GM19372 (cell line): ENCODE data around the gene SUMO4.

Source experiments
- ATAC-seq: cut with Tn5 transposase; IDR thresholded peaks from one replicate; pipeline ENCODE4 v1.9.1; 2021; ENCODE audit warnings: mild to moderate bottlenecking, low read depth, moderate library complexity; ENCODE audit not compliant: unreplicated experiment

The SUMO4 gene

DNA sequence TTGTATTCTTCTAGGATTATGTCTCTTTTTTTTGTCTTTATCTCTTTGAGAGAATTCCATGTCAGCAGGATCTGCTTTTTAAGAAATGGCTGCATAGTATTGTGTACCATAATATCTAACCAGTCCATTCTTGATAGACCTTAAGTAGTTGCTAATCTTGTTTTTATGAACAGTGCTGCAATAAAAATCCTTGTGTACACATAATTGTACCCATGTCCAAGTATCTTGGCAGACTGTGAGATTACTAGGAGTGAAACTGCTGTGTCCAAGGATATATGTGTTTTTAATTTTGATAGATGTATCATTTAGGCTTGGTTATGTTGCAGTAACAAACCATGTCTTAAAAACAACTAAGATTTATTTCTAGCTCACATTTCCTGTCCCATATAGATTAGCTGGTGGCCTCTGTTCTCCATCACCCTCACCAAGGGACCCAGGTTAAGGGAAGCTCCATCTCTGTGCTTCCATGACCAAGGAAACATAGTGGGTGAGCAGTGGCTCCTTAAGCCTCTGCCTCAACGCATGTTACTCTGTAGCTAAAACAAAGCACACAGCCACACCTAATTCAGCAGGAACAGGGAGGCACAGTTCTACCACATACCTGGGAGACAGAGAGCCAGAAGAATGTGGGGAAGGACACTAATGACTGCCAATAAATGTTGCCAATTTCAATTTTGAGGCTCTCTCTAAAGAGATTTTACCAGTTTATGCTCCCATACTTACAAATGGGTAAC is 12.1 kb upstream of the SUMO4 start:
- no peak for ATAC-seq

DNA sequence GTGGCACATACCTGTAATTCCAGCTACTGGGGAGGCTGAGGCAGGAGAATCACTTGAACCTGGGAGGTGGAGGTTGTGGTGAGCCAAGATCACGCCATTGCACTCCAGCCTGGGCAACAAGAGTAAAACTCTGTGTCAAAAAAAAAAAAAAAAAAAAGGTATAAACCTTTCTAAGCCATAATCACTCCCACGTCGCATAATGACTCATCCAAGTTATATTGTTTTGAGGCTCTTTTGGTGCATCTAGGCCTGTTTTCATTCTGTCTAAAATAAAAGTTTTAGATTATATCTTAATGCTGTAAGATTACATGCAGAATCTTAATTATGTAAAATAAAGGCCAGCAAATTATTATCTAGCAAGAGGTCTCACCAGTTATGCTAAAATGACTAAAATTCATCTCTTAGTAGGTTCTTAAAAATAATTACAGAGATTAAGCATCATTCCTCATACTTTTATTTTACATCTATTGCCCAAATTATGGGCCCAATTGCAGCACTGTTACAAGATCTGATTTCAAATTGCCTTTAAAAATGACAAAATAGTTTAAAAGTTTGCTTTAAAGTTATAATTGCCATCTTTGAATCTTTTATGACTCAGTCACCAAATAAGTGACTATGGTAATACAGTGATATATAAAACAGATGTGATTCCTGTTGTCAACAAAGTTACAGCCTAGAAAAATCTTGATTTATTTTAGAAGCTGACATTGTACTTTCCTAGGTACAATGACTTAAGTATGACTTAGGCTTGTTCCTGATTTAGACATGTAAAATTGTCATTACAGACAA is 10.4 kb upstream of the SUMO4 start:
- ATAC-seq = no peak

DNA sequence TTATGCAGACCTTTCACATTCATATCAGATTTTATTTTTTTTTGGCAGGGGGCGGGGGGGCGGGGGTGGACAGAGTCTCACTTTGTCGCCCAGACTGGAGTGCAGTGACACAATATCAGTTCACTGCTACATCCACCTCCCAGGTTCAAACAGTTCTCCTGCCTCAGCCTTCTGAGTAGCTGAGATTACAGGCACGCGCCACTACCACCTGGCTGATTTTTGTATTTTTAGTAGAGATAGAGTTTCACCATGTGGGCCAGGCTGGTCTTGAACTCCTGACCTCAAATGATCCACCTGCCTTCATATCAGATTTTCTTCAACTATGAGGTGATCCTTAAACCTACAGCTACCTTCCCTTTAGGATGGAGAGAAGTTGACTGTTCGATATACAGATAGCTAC is 8.0 kb upstream of the SUMO4 start:
- no peak for ATAC-seq

DNA sequence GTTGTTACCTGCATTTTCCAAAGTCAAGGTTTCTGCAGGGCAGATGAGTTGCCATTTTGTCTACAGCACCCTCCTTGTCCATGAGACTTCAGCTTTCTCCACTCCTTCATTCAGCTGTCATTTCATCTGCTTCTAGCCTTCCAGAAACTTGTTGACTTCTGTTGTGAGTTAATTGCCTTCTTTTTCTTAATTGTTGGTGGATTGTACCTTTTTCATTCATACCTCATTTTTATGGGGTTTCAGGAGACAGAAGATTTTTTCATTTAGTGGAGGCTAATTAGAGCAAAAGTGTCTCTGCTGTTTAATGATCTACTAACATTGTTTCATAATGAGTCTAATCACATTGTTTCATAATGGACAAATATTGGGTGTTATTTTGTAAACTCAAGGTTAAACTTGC is 7.5 kb upstream of the SUMO4 start:
- no peak for ATAC-seq

DNA sequence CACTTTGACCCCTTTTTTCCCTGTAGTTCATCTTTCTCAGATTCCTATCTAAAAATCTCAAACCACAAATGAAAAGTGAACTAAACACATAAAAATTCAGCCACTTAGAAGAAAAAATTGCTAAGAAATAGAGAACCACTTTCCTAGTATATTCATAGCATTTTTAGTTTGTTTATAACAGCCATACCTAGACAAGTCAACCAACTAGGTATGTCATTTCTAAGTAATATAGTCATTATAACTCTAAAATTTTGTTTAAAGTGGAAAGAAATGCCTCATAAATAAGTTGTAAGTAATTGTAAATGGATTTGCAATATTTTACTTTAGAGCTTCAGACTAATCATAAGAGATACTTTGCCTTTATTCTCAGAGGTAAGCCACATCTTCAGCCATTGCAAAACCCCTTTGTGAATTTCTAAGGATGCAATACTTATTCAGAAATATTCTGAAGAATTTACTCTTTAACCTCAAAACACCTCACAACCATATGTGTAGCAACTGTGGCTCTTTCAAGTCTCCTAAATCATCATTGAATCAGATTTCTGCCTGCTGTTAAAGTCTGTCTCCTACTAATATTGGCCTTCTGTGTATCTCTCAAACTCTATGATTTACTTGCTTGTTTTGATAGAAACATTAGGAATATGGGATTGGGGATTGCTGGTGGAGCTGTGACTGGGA is 6.9 kb upstream of the SUMO4 start:
- no peak for ATAC-seq

DNA sequence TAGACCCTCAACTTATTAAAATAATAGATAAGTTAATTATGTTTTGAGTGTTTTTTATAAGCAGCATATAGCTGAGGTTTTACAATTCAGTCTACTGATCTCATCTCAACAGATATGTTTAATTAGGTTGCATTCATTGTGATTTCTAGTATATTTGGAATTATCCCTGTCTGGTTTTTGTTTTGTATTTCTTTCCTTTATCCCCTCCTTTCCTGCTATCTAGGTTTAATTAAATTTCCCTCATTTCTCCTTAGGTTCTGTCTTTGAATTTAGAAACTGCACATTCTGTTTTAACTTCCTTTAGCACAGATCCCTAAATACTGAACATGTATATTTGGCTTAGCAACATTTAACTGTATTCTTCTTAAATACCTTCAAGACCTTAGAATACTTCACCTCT is 4.9 kb upstream of the SUMO4 start:
- no peak for ATAC-seq

DNA sequence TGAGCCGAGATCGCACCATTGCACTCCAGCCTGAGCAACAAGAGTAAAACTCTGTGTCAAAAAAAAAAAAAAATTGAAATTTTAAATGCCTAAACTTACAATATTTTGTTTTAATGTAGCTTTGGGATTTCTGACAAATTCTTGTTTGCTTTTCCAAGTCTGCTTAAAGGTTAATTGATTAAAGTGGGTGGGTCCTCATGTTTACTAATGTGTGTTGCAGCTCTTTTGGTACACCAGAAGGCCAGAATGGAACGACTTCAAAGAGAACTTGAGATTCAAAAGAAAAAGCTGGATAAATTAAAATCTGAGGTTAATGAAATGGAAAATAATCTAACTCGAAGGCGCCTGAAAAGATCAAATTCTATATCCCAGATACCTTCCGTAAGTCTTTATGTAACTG is 2.7 kb upstream of the SUMO4 start:
- no peak for ATAC-seq

DNA sequence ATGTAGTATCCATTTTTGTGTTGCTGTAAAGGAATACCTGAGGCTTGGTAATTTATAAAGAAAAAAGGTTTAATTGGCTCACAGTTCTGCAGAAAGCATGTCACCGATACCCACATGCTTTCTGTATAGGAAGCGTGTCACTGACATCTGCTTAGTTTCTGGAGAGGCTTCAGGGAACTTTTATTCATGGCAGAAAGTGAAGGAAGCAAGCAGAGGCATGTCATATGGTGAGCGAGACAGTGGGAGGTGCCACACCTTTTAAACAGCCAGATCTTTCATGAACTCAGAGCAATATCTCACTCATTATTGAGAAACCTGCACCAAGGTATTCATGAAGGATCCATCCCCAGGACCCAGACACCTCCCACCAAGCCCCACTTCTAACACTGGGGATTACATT is 3.5 kb downstream of the SUMO4 start:
- ATAC-seq = no peak

DNA sequence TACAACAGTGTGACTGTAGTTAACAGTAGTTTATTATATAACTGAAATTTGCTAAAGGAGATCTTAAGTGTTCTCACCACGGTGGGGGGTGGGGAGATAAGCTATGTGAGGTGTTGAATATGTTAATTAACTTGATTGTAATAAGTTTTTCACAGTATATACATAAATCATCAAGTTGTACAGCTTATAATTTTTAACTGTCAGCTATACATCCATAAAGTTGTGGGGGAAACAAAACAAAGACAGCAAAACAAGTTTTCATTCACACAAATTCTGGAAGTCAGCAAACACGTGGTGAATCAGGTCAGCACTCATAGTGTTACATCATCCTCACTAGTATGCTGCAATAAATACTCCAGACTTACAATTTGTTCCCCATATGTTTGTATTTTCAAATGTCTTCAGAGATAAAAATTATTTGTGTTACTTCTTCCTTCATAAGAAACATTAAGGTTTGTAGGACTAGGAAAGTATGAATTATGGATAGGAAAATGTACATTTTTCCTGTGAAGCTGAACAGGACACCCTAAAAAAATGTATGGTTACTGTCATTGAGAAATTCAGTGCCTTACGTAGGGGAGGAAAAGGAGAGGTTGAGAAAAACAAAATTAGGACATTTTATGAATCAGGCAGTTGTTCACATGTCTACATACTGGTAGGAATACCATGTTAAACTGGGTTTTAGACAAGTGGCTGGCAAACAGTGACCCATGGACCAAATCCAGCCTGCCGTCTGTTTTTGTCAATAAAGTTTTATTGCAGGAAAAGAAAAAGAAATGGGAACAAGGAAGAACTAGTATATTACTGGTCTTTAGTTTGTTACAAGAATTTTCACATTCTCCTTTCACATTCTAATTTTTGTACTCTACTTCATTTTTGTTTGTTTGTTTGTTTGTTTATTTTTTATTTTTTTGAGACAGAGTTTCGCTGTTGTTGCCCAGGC is 6.0 kb downstream of the SUMO4 start:
- ATAC-seq = no peak

DNA sequence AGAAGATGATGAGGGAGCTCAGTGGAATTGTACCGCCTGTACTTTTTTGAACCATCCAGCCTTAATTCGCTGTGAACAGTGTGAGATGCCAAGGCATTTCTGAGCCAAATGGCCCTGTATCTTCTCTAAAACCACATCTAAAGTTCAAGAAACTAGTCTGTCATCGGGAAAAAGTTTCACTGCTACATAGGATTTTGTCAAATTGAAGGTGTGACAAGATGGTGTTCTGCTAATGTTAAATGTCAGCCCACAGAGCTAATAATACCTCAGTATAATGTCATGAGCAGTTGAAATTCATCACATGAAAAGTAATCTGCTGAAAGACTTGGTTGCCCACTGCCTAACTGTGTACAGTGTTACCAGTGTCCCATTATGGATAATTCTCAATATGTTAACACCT is 9.6 kb downstream of the SUMO4 start:
- ATAC-seq = no peak

DNA sequence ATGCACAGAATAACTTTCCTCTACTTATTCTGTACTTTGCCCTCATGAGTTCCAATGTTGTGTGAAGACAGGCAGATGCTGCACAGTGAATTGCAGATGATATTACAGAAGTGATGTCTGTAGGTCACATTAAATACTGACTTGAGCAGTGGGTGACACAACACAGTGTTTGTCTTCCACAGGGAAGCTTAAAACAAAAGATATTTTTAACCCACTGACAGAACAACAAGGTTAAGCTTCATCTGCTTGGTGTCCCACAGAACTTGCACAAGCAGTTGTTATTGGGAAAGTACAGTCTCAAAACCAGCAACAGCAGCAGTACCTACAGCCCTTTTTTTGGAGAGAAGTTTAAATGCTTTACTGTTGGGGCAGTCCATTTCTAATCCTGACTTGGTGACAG is 10.5 kb downstream of the SUMO4 start:
- no peak for ATAC-seq

DNA sequence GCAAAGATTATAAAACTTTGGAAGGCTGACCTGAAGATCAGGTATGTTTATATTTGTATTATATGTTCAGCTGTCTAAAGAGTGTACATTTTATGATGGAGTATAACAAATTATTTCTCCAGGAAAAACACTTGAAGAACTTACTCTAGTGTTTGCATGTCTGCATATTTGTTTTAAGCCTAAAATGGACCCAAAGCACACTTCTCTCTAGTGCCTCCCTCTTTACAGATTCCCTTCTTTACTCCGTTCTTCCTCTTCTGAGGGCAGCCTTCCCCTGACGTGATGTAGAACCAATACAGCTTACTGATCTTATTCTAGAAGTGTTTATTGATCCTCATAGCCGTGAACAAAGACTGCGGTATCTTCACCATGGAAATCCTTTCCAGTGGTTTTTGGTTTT is 13.9 kb downstream of the SUMO4 start:
- ATAC-seq = no peak

DNA sequence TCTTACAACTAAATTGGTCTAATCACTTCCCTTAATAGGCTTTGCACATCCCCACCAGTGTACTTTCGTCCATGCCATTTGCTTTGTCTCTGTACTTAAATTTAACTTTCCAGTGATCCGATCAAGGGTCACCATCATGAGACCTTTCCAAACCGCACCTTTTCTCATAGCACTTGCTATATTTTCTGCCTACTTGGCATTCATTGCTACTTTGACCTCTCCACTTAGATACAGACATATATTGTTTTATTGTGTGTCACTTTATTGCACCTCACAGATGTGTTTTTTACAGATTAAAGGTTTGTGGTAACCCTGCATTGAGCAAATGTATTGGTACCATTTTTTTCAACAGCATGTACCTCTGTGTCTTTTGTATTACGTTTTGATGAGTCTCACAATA is 14.8 kb downstream of the SUMO4 start:
- ATAC-seq = no peak

DNA sequence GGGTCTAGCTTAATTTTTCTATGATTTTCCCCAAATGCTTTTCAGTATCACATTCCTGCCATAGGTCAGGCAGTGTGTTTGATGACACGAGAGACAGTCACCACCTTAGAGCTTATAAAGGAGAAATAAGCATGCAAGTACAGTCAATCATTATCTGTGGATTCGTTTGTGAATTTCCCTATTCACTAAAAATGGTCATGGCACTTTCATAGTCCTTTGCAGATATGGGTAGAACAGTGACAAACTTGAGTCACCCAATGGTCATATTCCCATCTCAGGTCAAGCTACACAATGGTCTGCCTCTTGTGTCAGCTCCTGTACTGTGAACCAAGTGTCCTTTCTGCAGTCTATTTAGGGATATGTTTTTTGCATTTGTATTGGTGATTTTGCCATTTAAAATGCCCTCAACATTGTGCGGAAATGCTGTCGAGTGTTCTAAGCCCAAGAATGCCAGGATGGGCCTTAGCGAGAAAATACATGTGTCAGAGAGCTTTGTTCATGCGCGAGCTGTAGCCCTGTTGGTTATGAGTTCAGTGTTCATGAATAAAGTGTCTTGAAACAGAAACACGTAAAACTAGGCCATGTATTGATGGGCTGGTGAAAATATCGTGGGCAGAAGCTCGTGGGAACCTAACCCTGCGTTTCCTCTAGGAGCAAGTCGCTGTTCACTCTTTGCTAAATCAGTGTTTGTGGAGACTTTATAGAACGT is 19.8 kb downstream of the SUMO4 start:
- no peak for ATAC-seq

DNA sequence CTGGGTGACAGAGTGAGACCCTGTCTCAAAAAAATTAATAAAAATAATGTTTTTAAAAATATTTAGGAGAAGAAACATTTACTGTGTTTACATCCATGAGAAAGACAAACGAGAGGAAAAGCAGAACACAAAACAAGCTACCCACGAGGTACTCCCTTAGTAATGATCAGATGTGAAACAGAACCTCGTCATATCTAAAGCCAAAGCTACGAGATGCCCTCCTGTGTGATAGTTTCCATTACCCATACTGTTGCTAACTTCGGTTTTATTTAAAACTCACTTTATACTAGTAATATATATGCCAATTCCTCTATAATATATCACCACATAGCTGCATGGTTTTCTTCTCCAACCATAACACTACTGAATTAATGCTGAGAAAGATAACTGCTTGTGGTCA is 21.1 kb downstream of the SUMO4 start:
- ATAC-seq = no peak

DNA sequence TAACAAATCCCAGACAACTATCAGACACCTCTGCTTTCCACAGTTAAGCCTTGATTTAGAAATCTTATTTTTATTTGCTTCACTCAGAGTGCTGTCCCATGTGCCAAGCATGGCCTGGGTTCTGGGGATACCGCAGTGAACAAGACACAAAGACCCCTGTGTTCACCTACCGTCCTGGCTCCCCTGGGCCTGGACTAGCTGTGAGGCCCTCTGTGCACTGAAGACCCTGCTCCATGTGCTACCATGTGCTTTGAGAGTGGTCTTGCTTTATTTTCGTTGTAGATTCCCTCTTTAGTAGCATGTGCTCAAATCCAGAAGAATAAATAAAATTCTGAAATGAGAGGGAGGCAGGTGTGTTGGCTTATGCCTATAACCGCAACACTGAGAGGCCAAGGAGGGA is 22.5 kb downstream of the SUMO4 start:
- no peak for ATAC-seq

DNA sequence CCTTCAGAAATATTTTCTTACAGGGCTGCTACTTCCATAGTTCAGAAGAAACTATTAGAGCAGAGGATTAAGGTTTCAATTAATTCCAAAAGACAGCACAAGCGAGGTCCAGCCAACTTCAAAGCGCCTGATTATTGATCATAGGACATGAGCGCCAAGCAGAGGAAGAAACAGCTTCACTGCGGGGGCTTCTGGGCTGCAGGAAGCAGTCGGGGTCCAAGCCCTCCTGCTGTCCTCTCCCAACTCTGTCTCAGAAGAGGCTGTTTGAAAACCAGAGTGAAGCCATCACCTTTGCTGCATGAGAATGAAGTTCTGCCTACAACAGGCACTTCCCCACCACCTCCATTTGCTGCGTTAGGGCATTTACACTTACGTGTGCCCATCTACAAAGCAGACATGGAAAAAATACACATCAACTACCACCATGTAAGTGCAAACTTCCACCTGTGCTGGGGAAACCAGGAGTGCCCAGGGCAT is 23.9 kb downstream of the SUMO4 start:
- no peak for ATAC-seq

DNA sequence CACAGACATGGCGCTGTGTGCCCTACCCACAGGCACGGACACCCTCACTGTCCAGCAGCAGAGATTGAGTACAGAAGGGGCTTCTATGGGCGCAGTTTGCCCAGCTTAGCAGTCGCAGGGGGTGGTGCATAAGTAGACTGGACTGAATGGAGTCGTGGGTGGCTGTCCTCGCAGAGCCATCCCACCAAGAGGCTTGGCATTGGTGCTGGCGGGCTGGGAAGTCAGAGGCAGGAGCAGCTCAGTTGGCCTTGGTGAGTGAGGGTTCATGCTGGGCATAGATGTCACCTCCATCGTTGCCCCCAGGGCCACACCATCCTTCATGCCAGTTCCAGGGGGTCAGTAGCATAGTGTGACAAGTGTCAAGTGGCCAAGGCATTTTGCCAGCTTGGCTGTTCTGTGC is 25.2 kb downstream of the SUMO4 start:
- ATAC-seq = no peak

DNA sequence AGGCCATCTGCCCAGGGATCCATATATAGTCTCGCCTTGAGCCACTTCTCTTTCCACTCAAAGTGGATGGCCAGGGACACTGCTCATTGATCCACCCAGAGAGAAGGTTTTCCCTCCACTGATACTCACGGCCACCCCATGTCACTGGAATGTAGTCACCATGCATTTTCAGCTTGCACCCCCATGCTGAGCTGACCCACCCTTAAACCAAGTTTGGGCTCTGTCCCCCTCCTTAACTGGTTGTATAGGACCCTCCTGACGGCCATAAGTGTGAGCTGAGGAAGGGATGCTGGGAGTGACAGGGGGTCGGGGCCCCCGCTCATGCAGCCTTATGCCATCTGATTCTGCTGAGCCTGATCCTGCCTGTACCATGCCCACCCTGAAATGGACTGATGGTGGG is 25.7 kb downstream of the SUMO4 start:
- ATAC-seq = no peak

DNA sequence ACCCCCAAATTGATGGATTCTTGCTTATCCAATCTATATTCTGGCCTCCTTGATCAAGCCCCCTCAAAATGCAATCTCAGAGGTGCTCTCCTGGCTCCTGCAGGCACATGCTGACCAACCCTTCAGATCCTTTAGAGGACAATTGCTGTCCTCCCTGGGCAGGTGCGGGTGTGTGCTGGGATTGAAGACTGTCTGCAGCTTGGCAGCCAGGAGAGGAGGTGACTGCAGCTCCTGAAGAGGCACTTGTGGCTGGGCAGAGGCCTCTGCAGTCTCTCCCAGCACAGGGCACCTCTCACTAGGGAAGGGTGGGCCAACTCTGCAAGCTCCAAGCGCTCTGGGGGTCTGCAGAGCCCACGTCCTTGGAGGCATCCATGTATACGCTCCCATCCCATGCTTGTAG is 28.5 kb downstream of the SUMO4 start:
- ATAC-seq = no peak
